ENCODE data around the gene PRMT7. TPM values are rescaled to one million over a fixed set of nuclear protein-coding genes. Genes with fewer than 3 reads are reported as not detected.

Gene PRMT7
- total and polyA plus RNA-seq, 2 of the 8 experiments (the other 6 are each of a cell fraction or from before 2014, with no cell fraction given), result 48.2 to 49.3 TPM

DNA sequence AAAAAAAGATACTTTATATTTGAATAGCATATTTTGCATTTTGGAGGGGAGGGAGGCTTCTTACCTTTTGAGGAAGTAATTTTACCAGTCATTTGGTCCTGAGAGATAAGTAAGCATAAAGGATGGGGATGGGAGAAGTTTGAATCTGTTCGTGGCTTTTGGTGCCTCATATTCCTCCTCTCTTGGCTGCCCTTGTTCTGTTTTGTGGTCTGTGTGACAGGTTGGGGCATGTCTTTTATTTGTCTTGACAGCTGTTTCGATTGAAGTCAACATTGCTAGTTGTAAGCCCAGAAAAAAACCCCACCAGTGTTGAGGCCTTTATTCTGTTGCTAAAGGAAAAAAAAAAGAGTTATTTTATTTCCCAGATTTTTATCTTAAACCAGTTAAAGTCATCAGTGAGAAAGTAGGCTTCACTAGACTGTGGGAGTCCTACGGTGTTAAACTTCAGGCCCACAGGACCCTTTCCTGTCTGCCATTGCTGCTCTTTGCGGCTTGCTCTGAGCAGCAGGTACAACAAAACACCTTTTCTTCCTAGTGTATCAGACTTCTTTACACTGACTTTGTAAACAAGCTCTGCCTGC is 35.1 kb upstream of the PRMT7 start (continued):
- TF ChIP-seq, protein P1, sequence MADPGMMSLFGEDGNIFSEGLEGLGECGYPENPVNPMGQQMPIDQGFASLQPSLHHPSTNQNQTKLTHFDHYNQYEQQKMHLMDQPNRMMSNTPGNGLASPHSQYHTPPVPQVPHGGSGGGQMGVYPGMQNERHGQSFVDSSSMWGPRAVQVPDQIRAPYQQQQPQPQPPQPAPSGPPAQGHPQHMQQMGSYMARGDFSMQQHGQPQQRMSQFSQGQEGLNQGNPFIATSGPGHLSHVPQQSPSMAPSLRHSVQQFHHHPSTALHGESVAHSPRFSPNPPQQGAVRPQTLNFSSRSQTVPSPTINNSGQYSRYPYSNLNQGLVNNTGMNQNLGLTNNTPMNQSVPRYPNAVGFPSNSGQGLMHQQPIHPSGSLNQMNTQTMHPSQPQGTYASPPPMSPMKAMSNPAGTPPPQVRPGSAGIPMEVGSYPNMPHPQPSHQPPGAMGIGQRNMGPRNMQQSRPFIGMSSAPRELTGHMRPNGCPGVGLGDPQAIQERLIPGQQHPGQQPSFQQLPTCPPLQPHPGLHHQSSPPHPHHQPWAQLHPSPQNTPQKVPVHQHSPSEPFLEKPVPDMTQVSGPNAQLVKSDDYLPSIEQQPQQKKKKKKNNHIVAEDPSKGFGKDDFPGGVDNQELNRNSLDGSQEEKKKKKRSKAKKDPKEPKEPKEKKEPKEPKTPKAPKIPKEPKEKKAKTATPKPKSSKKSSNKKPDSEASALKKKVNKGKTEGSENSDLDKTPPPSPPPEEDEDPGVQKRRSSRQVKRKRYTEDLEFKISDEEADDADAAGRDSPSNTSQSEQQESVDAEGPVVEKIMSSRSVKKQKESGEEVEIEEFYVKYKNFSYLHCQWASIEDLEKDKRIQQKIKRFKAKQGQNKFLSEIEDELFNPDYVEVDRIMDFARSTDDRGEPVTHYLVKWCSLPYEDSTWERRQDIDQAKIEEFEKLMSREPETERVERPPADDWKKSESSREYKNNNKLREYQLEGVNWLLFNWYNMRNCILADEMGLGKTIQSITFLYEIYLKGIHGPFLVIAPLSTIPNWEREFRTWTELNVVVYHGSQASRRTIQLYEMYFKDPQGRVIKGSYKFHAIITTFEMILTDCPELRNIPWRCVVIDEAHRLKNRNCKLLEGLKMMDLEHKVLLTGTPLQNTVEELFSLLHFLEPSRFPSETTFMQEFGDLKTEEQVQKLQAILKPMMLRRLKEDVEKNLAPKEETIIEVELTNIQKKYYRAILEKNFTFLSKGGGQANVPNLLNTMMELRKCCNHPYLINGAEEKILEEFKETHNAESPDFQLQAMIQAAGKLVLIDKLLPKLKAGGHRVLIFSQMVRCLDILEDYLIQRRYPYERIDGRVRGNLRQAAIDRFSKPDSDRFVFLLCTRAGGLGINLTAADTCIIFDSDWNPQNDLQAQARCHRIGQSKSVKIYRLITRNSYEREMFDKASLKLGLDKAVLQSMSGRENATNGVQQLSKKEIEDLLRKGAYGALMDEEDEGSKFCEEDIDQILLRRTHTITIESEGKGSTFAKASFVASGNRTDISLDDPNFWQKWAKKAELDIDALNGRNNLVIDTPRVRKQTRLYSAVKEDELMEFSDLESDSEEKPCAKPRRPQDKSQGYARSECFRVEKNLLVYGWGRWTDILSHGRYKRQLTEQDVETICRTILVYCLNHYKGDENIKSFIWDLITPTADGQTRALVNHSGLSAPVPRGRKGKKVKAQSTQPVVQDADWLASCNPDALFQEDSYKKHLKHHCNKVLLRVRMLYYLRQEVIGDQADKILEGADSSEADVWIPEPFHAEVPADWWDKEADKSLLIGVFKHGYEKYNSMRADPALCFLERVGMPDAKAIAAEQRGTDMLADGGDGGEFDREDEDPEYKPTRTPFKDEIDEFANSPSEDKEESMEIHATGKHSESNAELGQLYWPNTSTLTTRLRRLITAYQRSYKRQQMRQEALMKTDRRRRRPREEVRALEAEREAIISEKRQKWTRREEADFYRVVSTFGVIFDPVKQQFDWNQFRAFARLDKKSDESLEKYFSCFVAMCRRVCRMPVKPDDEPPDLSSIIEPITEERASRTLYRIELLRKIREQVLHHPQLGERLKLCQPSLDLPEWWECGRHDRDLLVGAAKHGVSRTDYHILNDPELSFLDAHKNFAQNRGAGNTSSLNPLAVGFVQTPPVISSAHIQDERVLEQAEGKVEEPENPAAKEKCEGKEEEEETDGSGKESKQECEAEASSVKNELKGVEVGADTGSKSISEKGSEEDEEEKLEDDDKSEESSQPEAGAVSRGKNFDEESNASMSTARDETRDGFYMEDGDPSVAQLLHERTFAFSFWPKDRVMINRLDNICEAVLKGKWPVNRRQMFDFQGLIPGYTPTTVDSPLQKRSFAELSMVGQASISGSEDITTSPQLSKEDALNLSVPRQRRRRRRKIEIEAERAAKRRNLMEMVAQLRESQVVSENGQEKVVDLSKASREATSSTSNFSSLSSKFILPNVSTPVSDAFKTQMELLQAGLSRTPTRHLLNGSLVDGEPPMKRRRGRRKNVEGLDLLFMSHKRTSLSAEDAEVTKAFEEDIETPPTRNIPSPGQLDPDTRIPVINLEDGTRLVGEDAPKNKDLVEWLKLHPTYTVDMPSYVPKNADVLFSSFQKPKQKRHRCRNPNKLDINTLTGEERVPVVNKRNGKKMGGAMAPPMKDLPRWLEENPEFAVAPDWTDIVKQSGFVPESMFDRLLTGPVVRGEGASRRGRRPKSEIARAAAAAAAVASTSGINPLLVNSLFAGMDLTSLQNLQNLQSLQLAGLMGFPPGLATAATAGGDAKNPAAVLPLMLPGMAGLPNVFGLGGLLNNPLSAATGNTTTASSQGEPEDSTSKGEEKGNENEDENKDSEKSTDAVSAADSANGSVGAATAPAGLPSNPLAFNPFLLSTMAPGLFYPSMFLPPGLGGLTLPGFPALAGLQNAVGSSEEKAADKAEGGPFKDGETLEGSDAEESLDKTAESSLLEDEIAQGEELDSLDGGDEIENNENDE (IDR thresholded peaks at IDR 0.05; ENCODE audit: insufficient replicate concordance, low read length), result no peak
- TF ChIP-seq CREB1 (IDR thresholded peaks at IDR 0.05), result no peak
- TF ChIP-seq, protein P2, sequence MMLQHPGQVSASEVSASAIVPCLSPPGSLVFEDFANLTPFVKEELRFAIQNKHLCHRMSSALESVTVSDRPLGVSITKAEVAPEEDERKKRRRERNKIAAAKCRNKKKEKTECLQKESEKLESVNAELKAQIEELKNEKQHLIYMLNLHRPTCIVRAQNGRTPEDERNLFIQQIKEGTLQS (IDR thresholded peaks at IDR 0.05; ENCODE audit: insufficient read depth, low read depth, low read length), result no peak
- TF ChIP-seq SAP30 (IDR thresholded peaks at IDR 0.05; ENCODE audit: insufficient read depth, insufficient replicate concordance, low read length), result no peak
- TF ChIP-seq ZNF274 (IDR thresholded peaks at IDR 0.05; ENCODE audit: borderline replicate concordance, extremely low read depth, low read length), result no peak
- no peak for TF ChIP-seq BCL11A (IDR thresholded peaks at IDR 0.05; ENCODE audit: low read depth in 2 of 2, low read length in 2 of 2)
- no peak for TF ChIP-seq SIN3A (conservative IDR thresholded peaks at IDR 0.05 in 1 of 2, IDR thresholded peaks at IDR 0.05 in 1 of 2; ENCODE audit: low read depth in 1 of 2, low read length in 2 of 2)
- no peak for TF ChIP-seq EGR1 (IDR thresholded peaks at IDR 0.05; ENCODE audit: borderline replicate concordance, low read depth, low read length)
- TF ChIP-seq TAF7 (optimal IDR thresholded peaks at IDR 0.05; ENCODE audit: borderline replicate concordance, low read depth, low read length), result no peak
- TF ChIP-seq KDM4A (IDR thresholded peaks at IDR 0.05; ENCODE audit: low read depth, low read length, severe bottlenecking), result no peak
